Measurements from ENCODE around the gene CGB7. TPM values are rescaled to one million over a fixed set of nuclear protein-coding genes. Genes with fewer than 3 reads are reported as not detected.

CGB7 gene
- total and polyA plus RNA-seq, 9 of the 15 experiments (the other 6 are each of a cell fraction or from before 2014, with no cell fraction given) = not detected

GRCh38 chr19:49056101-49056901, 1.2 kb downstream of the CGB7 start (continued):
- TF ChIP-seq ZNF444 (CRISPR knock-in tag; IDR thresholded peaks at IDR 0.05) (no peak), ZNF518B (CRISPR knock-in tag; IDR thresholded peaks at IDR 0.05) (no peak), ZNF780A (CRISPR knock-in tag; IDR thresholded peaks at IDR 0.05) (no peak), TFAP4 (CRISPR knock-in tag; IDR thresholded peaks at IDR 0.05; ENCODE audit: borderline replicate concordance) (peak; percentile 50; the same call in 1 of the 2 replicates), PHTF2 (CRISPR knock-in tag; IDR thresholded peaks at IDR 0.05) (no peak), ATF1 (CRISPR knock-in tag; IDR thresholded peaks at IDR 0.05) (no peak), ATF1 (tag; IDR thresholded peaks at IDR 0.05) (no peak; the same call in 1 of the 2 replicates), TBL1XR1 (IDR thresholded peaks at IDR 0.05; ENCODE audit: low read length in 2 of 2) (no peak), RAD51 (IDR thresholded peaks at IDR 0.05; ENCODE audit: borderline replicate concordance, low read depth) (no peak), HEY1 (CRISPR knock-in tag; IDR thresholded peaks at IDR 0.05; ENCODE audit: borderline replicate concordance) (no peak), HES1 (IDR thresholded peaks at IDR 0.05; ENCODE audit: low read depth) (no peak), NCOR1 (IDR thresholded peaks at IDR 0.05) (no peak), U2AF2 (optimal IDR thresholded peaks at IDR 0.05; ENCODE audit: low read depth, low read length) (no peak), POLR2AphosphoS2 (IDR thresholded peaks at IDR 0.05; ENCODE audit: low read length) (no peak), KLF16 (IDR thresholded peaks at IDR 0.05) (no peak), ZNF24 (IDR thresholded peaks at IDR 0.05) (no peak), KDM5B (IDR thresholded peaks at IDR 0.05; ENCODE audit: insufficient replicate concordance, low read depth, low read length) (no peak), ZNF12 (CRISPR knock-in tag; IDR thresholded peaks at IDR 0.05) (no peak), HNRNPK (IDR thresholded peaks at IDR 0.05; ENCODE audit: low read depth, low read length, poor library complexity, severe bottlenecking) (no peak), CTBP1 (IDR thresholded peaks at IDR 0.05; ENCODE audit: borderline replicate concordance) (peak; percentile 31; the same call in 1 of the 2 replicates), HOXB6 (CRISPR knock-in tag; IDR thresholded peaks at IDR 0.05; ENCODE audit: borderline replicate concordance) (no peak), EGR1 (conservative IDR thresholded peaks at IDR 0.05) (peak; percentile 83), RBBP5 (IDR thresholded peaks at IDR 0.05; ENCODE audit: borderline replicate concordance, insufficient read depth, low read length, poor library complexity, severe bottlenecking) (no peak), COPS2 (conservative IDR thresholded peaks at IDR 0.05) (no peak), HNRNPLL (IDR thresholded peaks at IDR 0.05; ENCODE audit: low read depth, low read length, poor library complexity, severe bottlenecking) (no peak), DACH1 (IDR thresholded peaks at IDR 0.05; ENCODE audit: partially characterized antibody) (no peak)
